ENCODE results near the gene EML1.

EML1 gene

DNA sequence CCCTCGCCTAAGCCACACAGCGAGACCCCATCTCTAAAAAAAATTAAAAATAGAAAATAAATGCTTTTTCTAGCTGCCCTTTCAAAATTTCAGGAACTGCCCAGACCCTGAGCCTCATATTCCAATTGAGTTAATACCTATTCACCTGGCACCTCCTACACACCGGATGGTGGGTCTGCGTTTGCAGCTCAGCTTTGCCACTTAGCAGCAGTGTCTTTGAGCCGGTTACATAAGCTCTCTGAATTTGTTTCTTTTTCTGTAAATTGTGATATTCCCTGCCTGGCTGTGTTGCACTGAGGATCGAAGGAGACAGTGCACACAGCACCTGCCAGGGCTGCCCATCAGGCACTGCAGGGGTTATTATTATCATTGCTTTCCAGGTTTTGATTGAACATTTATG lies 125.6 kb downstream of the EML1 start:
- TF ChIP-seq POLR2A (IDR thresholded peaks at IDR 0.05; ENCODE audit: extremely low read depth, insufficient read length): no peak
- TF ChIP-seq, protein P1, sequence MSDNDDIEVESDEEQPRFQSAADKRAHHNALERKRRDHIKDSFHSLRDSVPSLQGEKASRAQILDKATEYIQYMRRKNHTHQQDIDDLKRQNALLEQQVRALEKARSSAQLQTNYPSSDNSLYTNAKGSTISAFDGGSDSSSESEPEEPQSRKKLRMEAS (IDR thresholded peaks at IDR 0.05; ENCODE audit: low read depth, low read length): no peak
- no peak for DNase-seq (ENCODE audit: low read depth)
- H3K4me3 ChIP-seq (ENCODE audit: low read depth, low read length): no peak overlapping the region

DNA sequence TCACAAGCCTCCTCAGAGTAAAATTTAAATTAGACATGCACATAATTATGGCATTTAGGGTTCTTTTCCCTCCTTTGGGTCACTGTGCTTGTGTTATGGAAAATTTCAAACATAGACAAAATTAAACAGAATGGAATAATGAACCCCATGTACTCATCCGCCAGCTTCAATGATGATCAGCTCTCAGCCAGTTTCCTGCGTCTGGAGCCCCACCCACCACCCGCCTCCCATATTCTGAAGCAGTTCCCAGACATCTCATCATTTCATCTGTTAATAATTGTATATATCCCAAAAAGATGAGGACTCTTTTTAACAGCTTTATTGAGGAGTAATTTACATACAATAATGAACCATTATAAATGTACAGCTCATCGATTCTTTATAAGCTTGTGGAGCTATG lies 128.2 kb downstream of the EML1 start:
- TF ChIP-seq MYC (IDR thresholded peaks at IDR 0.05; ENCODE audit: low read depth, low read length) (no peak), POLR2A (IDR thresholded peaks at IDR 0.05; ENCODE audit: extremely low read depth, insufficient read length) (no peak)
- TF ChIP-seq, protein P1 (IDR thresholded peaks at IDR 0.05; ENCODE audit: low read depth, low read length): no peak
- TF ChIP-seq, protein P2, sequence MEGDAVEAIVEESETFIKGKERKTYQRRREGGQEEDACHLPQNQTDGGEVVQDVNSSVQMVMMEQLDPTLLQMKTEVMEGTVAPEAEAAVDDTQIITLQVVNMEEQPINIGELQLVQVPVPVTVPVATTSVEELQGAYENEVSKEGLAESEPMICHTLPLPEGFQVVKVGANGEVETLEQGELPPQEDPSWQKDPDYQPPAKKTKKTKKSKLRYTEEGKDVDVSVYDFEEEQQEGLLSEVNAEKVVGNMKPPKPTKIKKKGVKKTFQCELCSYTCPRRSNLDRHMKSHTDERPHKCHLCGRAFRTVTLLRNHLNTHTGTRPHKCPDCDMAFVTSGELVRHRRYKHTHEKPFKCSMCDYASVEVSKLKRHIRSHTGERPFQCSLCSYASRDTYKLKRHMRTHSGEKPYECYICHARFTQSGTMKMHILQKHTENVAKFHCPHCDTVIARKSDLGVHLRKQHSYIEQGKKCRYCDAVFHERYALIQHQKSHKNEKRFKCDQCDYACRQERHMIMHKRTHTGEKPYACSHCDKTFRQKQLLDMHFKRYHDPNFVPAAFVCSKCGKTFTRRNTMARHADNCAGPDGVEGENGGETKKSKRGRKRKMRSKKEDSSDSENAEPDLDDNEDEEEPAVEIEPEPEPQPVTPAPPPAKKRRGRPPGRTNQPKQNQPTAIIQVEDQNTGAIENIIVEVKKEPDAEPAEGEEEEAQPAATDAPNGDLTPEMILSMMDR (IDR thresholded peaks at IDR 0.05; ENCODE audit: low read depth, low read length): no peak
- no peak for DNase-seq (ENCODE audit: low read depth)
- H3K4me3 ChIP-seq (ENCODE audit: low read depth, low read length): no peak overlapping the region

DNA sequence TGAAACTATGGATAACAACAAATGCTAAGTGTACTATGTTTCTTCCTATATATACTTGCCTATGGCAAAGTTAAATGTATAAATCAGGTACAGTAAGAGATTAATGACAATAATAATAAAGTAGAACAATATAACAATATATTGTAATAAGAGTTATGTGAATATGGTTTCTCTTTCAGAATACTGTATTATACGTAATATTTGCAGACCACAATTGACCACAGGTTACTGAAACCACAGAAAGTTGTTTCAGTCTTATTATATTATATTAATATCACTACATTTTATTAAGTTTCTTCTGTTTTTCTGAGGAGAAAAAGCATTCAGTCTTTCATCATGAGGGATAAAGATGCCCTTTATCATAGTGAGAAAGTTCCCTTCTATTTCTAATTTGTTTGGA lies 131.2 kb downstream of the EML1 start:
- H3K4me3 ChIP-seq (ENCODE audit: low read depth, low read length): no peak overlapping the region
- TF ChIP-seq, protein P1 (IDR thresholded peaks at IDR 0.05; ENCODE audit: low read depth, low read length): no peak
- TF ChIP-seq POLR2A (IDR thresholded peaks at IDR 0.05; ENCODE audit: extremely low read depth, insufficient read length) (no peak), MYC (IDR thresholded peaks at IDR 0.05; ENCODE audit: low read depth, low read length) (no peak)
- TF ChIP-seq, protein P2 (IDR thresholded peaks at IDR 0.05; ENCODE audit: low read depth, low read length): no peak
- DNase-seq (ENCODE audit: low read depth): no peak

DNA sequence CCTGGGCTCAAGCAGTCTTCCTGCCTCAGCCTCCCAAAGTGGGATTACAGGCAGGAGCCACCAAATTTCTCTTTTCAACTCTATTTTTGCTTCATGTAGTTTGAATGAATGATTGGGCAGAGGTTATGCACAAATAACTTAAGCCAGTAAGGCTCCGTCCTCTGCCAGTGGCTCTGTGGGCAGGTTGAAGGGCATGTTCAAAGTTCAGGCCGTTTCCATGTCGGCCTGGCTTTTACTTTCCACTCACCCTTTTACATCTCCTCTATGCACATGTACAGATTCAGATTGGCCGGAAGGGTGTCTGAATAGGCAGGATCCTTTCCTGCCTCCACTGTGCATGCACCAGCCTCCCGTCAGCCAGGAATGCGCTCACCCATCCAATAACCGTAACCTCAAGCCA lies 132.3 kb downstream of the EML1 start:
- DNase-seq (ENCODE audit: low read depth): no peak
- no peak overlapping the region for H3K4me3 ChIP-seq (ENCODE audit: low read depth, low read length)
- TF ChIP-seq, protein P2 (IDR thresholded peaks at IDR 0.05; ENCODE audit: low read depth, low read length): no peak
- TF ChIP-seq POLR2A (IDR thresholded peaks at IDR 0.05; ENCODE audit: extremely low read depth, insufficient read length) (no peak), MYC (IDR thresholded peaks at IDR 0.05; ENCODE audit: low read depth, low read length) (no peak)
- TF ChIP-seq, protein P1 (IDR thresholded peaks at IDR 0.05; ENCODE audit: low read depth, low read length): no peak

DNA sequence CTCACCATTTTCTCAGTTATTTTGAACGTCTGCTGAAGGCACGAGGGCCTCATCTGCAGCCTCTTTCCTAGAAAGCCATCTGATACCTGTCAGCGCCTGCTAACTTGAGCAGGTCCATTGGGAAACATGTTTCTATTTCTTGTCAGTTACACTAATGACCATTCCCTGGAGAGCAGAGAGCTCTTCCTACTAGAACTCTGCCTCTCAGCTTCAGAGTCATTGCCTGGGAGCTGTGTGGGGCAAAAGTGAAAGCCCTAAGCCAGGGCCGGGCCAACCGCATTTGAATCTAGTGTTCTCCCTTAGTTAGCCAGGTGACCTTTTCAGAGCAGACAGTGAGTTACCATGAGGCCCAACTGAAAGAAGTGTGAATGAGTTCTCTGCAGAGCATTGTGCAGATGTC lies 135.8 kb downstream of the EML1 start:
- H3K4me3 ChIP-seq (ENCODE audit: low read depth, low read length): no peak overlapping the region
- DNase-seq (ENCODE audit: low read depth): no peak
- TF ChIP-seq MYC (IDR thresholded peaks at IDR 0.05; ENCODE audit: low read depth, low read length): no peak
- TF ChIP-seq, protein P1 (IDR thresholded peaks at IDR 0.05; ENCODE audit: low read depth, low read length): no peak
- TF ChIP-seq, protein P2 (IDR thresholded peaks at IDR 0.05; ENCODE audit: low read depth, low read length): no peak
- no peak for TF ChIP-seq POLR2A (IDR thresholded peaks at IDR 0.05; ENCODE audit: extremely low read depth, insufficient read length)

DNA sequence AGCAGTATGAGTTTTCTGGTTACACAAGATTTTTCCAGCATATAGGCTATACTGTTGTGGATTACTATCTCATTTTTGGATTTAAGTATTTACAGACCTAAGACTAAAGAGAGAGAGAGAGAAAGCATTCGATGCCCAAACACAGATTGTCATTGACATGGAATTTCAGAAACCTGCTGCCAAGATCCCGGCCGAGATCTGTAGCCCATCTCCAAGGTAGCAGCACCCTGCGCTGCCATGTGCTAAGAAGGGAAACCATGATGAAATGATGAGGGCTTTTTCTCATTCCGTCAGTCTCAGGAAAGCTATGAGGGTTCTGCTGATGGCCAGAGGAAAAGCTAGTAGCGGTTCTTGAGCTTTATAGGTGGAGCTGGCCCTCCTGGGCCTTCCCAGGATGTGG lies 136.4 kb downstream of the EML1 start:
- DNase-seq (ENCODE audit: low read depth): no peak
- H3K4me3 ChIP-seq (ENCODE audit: low read depth, low read length): no peak overlapping the region
- TF ChIP-seq POLR2A (IDR thresholded peaks at IDR 0.05; ENCODE audit: extremely low read depth, insufficient read length) (no peak), MYC (IDR thresholded peaks at IDR 0.05; ENCODE audit: low read depth, low read length) (no peak)
- TF ChIP-seq, protein P2 (IDR thresholded peaks at IDR 0.05; ENCODE audit: low read depth, low read length): no peak
- TF ChIP-seq, protein P1 (IDR thresholded peaks at IDR 0.05; ENCODE audit: low read depth, low read length): no peak

Data from NB4 (cell line).